HG02852 (cell line): Measurements from ENCODE around the gene NBR1.
"Not testable (repeated sequence)": the region's sequence is repeated elsewhere in the genome, so short reads cannot be mapped to it uniquely, and the experiment has no call there.

Experiments used
- ATAC-seq: cut with Tn5 transposase; IDR thresholded peaks from one replicate; pipeline ENCODE4 v1.9.1; 2021; ENCODE audit warnings: mild to moderate bottlenecking, moderate library complexity; ENCODE audit not compliant: unreplicated experiment

NBR1 gene, protein sequence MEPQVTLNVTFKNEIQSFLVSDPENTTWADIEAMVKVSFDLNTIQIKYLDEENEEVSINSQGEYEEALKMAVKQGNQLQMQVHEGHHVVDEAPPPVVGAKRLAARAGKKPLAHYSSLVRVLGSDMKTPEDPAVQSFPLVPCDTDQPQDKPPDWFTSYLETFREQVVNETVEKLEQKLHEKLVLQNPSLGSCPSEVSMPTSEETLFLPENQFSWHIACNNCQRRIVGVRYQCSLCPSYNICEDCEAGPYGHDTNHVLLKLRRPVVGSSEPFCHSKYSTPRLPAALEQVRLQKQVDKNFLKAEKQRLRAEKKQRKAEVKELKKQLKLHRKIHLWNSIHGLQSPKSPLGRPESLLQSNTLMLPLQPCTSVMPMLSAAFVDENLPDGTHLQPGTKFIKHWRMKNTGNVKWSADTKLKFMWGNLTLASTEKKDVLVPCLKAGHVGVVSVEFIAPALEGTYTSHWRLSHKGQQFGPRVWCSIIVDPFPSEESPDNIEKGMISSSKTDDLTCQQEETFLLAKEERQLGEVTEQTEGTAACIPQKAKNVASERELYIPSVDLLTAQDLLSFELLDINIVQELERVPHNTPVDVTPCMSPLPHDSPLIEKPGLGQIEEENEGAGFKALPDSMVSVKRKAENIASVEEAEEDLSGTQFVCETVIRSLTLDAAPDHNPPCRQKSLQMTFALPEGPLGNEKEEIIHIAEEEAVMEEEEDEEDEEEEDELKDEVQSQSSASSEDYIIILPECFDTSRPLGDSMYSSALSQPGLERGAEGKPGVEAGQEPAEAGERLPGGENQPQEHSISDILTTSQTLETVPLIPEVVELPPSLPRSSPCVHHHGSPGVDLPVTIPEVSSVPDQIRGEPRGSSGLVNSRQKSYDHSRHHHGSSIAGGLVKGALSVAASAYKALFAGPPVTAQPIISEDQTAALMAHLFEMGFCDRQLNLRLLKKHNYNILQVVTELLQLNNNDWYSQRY

DNA sequence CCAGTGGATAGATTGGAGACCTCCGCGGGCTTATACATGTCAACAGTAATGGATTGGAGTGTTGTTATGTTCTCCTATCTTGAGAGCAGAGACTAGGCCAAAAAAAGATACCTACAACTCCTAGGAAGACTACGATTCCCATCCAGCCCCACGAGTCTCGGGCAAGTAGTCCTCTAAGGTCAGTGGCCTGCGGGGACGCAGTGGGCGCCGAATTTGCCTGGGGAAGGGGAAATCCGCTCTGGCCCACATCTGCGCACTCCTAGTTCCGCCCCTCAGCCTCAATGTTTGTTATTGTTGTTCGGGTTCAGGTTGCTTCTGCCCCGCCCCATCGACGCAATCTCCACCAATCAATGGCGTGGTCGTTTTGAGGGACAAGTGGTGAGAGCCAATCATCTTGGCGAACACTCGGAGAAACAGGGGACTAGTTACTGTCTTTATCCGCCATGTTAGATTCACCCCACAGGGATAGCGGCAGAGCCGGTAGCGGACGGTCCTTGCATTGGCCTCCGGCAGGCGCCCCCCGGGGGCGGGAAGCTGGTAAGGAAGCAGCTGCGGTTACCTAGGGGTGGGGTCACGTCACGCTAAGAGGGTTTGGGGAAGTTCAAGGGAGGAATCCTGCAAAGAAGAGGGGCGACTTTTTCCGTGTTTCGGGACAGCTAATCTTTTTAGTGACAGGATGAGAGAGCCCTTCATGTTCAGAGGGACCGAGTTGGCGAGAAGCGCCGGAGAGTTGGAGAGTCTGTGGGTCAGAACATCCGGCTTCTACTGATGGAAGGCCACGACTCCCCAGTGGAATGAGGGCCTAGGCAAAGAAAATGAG lies at the start of gene NBR1:
Gene NBR1, plus strand, starts transcription at position 449 of the 820 bp plus-strand sequence. CDS start 4,586 bp downstream, outside the sequence.
- ATAC-seq: peak; percentile 78

DNA sequence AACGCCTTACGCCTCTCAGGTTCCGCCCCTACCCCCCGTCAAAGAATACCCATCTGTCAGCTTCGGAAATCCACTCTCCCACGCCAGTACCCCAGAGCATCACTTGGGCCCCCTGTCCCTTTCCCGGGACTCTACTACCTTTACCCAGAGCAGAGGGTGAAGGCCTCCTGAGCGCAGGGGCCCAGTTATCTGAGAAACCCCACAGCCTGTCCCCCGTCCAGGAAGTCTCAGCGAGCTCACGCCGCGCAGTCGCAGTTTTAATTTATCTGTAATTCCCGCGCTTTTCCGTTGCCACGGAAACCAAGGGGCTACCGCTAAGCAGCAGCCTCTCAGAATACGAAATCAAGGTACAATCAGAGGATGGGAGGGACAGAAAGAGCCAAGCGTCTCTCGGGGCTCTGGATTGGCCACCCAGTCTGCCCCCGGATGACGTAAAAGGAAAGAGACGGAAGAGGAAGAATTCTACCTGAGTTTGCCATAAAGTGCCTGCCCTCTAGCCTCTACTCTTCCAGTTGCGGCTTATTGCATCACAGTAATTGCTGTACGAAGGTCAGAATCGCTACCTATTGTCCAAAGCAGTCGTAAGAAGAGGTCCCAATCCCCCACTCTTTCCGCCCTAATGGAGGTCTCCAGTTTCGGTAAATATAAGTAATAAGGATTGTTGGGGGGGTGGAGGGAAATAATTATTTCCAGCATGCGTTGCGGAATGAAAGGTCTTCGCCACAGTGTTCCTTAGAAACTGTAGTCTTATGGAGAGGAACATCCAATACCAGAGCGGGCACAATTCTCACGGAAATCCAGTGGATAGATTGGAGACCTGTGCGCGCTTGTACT lies 45.7 kb upstream of the NBR1 start, which contains the start of gene BRCA1:
Gene BRCA1, minus strand, starts transcription at position 232 of the 834 bp plus-strand sequence. CDS start 1,268 bp downstream, outside the sequence.
- ATAC-seq: peak; percentile 95

DNA sequence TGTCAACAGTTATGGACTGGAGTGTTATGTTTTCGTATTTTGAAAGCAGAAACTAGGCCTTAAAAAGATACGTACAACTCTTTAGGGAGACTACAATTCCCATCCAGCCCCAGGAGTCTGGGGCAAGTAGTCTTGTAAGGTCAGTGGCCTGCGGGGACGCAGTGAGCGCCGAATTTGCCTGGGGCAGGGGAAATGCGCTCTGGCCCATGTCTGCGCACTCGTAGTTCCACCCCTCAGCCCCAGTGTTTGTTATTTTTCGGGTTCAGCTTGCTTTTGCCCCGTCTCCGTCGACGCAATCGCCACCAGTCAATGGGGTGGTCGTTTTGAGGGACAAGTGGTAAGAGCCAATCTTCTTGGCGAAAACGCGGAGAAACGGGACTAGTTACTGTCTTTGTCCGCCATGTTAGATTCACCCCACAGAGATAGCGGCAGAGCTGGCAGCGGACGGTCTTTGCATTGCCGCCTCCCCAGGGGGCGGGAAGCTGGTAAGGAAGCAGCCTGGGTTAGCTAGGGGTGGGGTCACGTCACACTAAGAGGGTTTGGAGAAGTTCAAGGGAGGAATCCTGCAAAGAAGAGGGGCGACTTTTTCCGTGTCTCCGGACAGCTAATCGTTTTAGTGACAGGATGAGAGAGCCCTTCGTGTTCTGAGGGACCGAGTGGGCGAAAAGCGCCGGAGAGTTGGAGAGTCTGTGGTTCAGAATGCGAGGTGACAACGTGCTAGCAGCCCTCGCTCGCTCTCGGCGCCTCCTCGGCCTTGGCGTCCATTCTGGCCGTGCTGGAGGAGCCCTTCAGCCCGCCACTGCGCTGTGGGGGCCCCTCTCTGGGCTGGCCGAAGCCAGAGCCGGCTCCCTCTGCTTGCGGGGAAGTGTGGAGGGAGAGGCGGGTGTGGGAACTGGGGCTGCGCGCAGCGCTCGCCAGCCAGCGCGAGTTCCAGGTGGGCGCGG lies 44.8 kb upstream of the NBR1 start:
- no peak for ATAC-seq

DNA sequence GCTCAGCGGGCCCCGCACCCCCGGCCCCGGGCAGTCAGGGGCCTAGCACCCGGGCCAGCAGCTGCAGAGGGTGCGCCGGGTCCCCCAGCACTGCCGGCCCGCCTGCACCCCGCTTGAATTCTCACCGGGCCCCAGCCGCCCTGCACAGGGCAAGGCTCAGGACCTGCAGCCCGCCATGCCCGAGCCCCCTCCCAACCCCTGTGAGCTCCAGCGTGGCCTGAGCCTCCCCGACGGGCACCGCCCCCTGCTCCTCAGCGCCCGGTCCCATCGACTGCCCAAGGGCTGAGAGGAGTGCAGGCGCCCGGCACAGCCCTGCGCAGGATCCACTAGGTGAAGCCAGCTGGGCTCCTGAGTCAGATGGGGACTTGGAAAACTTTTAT lies 44.1 kb upstream of the NBR1 start:
- no peak for ATAC-seq

DNA sequence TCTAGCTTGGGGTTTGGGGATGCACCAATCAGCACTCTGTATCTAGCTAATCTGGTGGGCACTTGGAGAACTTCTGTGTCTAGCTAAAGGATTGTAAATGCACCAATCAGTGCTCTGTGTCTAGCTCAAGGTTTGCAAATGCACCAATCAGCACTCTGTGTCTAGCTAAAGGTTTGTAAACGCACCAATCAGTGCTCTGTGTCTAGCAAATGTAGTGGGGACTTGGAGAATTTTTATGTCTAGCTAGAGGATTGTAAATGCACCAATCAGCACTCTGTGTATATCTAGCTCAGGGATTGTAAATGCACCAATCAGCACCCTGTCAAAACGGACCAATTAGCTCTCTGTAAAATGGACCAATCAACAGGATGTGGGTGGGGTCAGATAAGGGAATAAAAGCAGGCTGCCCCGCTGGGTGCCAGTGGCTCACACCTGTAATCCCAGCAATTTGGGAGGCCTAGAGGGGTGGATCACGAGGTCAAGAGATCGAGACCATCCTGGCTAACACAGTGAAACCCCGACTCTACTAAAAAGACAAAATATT lies 43.6 kb upstream of the NBR1 start:
- not testable (repeated sequence) for ATAC-seq

DNA sequence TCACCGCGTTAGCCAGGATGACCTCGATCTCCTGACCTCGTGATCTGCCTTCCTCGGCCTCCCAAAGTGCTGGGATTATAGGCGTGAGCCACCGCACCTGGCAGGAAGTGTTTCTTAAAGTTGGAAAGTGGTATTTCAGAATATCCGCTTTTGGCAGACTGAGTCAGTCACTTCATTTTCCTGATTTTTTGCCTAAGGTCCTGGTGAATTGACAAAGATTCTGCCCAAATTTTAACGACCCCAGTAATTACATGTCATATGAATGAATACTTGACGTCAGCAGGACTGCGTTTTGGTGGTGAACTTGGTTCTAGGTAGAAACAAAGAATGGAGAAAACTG lies 41.4 kb upstream of the NBR1 start:
- no peak for ATAC-seq

DNA sequence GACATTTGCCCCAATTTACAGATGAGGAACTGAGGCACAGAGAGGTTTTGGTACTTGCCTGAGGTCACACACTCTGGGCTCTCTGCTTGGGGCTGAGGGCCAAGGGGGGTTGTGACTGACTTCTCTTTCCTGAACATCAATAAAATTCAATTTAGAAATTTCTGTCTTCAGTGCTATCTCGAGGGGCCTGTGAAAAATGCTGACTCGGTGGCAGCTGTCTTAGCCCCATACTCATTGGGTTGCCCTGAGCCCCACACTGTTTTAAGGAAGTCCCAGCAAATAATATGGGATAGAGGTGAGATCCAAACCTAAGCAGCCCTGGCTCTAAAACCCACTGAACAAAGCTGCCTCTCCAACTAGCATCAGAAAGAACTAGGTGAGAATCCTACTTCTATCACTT lies 38.9 kb upstream of the NBR1 start:
- ATAC-seq: no peak

DNA sequence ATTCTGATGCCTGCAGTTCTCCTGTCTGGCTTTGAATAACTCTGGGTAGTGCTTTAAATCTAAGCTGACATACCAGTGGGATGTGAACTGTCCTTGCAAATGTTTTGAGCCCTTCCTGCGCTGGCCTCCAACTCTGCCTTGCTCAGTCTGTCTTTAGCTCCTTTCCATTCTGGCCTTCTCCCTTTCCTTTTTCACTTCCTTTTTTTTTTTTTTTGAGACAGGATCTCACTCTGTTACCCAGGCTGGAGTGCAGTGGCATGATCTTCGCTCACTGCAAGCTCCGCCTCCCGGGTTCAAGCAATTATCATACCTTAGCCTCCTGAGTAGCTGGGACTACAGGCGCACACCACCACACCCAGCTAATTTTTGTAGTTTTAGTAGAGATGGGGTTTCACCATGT lies 37.6 kb upstream of the NBR1 start:
- ATAC-seq: not testable (repeated sequence)

DNA sequence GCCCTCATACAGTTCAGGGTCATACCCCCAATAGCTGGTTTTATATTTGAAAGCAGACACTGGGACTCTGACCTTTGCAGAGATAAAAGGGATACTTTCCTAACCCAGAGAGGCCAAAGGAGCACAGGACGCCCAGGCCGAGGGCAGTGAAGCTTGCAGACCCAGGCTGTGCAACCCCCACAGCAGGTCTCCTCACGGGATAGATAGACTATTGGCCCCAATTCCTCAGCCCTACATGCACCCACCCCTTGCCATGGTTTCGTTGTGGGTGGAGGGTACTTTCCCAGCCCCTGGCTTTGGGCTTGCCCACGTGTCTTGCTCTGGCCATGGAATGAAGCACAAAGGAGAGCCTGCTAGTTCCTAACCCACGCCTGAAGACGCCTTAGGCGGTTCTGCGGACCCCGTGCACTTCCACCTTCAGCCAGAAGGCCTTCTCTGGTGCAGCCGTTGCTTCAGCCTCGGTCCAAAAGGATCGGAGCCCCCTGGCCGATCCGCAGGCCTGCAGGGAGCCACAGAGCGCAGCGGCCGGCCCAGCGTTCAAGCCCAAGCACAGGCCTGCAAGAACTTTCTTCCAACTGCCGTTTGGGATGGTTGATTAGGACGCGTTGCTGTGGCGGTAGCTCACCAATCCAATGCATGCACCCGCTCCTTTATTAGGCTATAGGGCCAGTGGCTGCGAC lies 36.1 kb upstream of the NBR1 start:
- ATAC-seq: no peak

DNA sequence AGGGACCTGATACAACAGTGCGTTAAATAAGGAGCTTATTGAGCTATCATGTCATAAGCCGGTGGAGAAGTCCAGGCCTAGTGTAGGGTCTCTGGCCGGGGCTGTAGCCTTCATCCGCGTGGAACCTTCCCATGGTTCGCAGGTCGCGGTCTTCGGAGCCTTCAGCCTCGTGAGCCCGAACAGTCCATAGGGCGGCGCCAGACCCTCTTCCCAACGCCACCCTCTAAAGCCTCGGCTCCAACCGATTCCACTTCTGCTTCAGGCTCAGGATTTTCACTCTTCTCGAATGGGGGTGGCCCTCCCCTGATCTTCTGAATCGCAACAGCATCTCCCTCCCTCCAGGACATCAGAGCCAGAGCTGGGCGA lies 35.6 kb upstream of the NBR1 start:
- ATAC-seq: no peak

DNA sequence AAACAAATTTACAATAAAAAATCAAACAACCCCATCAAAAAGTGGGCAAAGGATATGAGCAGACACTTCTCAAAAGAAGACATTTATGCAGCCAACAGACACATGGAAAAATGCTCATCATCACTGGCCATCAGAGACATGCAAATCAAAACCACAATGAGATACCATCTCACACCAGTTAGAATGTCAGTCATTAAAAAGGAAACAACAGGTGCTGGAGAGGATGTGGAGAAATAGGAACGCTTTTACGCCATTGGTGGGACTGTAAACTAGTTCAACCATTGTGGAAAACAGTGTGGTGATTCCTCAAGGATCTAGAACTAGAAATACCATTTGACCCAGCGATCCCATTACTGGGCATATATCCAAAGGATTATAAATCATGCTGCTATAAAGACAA lies 34.4 kb upstream of the NBR1 start:
- ATAC-seq: not testable (repeated sequence)

DNA sequence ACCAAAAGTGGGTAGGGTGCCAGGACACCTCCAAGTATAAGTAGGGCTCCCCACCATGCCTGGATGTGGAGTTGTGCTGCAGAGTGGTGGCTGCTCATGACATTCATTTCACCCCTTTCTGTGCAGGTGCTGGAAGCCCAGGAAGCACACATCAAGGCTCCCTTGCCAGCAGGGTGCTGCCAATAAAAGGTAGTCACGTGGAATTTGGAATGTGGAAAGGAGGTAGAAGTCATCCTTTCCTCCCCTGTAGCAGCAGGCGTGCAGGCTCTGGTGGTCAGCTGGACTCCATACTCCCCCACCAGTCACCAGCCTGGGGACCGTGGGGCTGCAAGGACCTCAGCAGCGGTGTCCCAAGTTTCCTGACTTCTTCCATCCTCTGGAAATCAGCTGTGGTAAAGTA lies 32.5 kb upstream of the NBR1 start:
- ATAC-seq: not testable (repeated sequence)

DNA sequence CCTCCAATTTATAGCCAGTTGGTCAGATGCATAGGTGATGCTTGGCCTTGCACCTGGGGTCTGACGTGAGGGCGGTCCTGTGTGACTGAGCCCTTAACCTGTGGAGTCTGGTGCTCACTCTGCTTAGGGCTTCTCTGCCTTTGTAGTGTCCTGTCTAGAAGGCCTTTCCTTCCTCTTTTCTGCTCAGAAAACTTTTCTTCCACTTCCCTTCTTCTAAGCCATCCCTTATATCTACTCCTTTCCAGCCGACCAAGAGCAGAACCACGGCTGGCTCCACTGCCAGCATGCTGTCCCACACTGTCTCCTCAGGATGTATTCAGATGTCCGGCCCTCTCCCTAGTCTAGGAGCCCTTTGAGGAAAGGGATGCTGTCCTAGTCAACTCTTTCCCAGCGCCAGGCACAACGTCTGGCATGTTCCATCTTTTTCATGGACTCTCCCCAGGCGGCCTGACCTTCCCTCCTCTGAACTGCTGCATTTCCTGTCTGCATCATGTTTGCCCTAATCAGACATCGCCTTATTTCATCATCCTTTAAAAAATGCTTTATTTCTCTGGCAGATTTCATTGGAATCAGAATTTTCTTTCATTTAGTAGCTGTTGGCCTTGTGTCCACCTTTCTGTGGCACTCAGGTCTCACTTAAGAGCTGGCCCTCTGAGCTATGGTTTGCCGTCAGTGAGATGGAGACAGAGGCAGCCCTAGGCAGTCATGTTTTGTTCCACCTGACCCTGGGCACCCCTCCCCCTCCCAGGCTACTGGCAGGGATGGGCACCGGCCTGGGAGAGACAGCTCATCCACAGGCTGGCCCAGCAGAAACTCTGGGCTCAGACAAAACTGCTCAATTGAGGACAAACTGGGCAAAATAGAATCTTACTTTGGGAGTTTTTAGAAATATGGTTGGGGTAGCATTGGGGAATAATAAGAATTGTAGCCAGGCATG lies 30.4 kb upstream of the NBR1 start:
- no peak for ATAC-seq

DNA sequence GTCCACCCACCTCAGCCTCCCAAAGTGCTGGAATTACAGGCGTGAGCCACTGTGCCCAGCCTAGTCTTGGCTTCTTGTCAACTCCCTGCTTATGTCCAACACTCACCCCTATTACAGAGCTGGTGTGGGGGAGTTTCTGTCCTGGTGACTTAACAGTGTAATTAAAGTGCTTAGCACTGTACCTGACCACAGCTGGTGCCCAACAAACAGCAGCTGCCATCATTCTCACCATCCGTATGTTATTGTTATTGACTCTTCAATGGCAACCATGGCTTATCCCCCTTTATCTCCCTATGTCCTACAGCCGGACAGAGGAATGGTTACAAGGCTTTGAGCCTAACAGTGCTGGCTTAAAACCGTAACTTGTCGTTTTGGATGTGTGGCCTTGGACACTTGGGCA lies 28.9 kb upstream of the NBR1 start:
- no peak for ATAC-seq

DNA sequence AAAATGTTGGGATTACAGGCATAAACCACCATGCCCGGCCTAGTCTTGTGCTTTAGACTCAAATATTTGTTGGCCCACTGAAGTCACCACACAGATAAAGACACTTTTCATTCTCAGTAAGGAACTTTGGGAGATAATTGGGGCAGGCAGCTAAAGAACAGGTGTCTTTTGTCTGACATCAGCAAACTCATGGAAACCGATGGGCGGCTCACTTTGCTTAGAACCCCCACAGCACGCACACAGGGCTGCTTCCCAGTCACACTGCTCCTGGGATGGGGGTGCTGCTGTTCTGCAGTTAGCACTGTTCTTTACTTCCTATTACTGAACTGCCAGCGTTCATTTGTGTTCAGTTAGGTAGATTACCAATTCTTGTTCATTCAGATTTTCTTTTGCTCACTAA lies 27.8 kb upstream of the NBR1 start:
- ATAC-seq: no peak

DNA sequence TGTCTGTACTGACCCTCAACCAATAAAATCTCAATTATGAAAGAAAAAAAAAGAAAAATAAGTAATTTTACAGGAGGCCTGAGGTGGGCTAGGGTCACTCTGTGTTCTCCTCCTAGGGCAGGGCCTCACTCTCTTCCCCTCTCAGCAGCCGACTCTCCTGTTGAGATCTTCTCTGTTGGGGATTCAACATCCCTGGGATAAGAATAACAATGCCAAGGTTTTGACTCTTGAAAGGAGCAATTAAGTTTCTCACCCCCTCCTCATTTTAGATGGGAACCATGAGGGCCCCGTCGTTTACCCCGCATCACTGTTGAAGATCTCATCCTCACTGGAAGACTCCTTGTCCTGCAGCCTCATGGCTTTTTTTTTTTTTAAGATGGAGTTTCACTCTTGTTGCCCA lies 24.4 kb upstream of the NBR1 start:
- no peak for ATAC-seq

DNA sequence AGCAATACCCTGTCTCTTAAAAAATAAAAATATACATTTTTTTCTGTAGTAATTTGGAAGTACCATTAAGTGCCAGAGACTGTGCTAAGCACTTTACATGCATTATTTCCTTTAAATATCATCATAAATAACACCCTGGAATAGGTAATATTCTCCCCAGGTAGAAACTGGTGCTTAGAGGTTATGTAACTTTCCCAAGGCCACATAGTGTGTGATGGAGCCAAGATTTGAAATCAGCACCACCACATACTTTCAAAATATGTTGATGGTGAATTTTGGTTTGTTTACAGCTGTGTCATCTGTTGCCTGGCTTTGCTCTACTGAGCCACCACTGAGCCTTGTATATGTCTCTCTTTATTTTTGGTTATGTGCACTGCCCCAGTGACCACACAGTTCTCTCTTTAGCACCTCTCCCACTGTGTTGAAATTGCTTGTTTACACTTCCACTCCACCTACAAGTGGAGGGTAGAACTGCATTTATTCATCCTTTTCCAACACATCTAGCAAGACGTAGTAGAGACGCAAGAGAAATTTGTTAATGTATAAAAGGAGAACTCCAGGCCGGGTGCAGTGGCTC lies 19.0 kb upstream of the NBR1 start:
- no peak for ATAC-seq
